Neural progenitor cell (in vitro differentiated cells): ENCODE data around the gene MYMX. TPM values are rescaled to one million over a fixed set of nuclear protein-coding genes. Genes with fewer than 3 reads are reported as not detected.

Source experiments
- DNase-seq: peaks from one replicate; pipeline ENCODE4 v3.0.0-alpha.2; 2016; ENCODE audit warnings: low spot score
- H2AFZ ChIP-seq: fragments of 200-600 bp; sonication (generic); replicated peaks from 2 replicates; pipeline ENCODE4 v1.6.1; 2016; ENCODE audit warnings: antibody characterized with exemption
- H3F3A ChIP-seq: fragments of 200-600 bp; sonication (generic); 2 replicates; pipeline ENCODE4 v1.6.1; 2016; ENCODE audit warnings: antibody characterized with exemption, low read depth
- H3K27ac ChIP-seq: fragments of 200-600 bp; sonication (generic); 2 replicates; pipeline ENCODE4 v1.5.1; 2016; ENCODE audit warnings: mild to moderate bottlenecking
- H3K27me3 ChIP-seq: fragments of 200-600 bp; sonication (generic); 2 replicates; pipeline ENCODE4 v1.6.1; 2016; ENCODE audit warnings: mild to moderate bottlenecking, moderate library complexity
- H3K36me3 ChIP-seq: fragments of 200-600 bp; sonication (generic); 2 replicates; pipeline ENCODE4 v1.5.1; 2016
- H3K4me1 ChIP-seq: fragments of 200-600 bp; sonication (generic); 2 replicates; pipeline ENCODE4 v1.6.1; 2016; ENCODE audit warnings: mixed run types
- H3K4me2 ChIP-seq: fragments of 200-600 bp; sonication (generic); 2 replicates; pipeline ENCODE4 v1.6.1; 2016
- H3K4me3 ChIP-seq: fragments of 200-600 bp; sonication (generic); 2 replicates; pipeline ENCODE4 v1.5.1; 2016
- H3K79me2 ChIP-seq: fragments of 200-600 bp; sonication (generic); 2 replicates; pipeline ENCODE4 v1.6.1; 2016; ENCODE audit warnings: low read depth
- H3K9ac ChIP-seq: fragments of 200-600 bp; sonication (generic); 2 replicates; pipeline ENCODE4 v1.6.1; 2016
- H3K9me3 ChIP-seq: fragments of 200-600 bp; sonication (generic); 2 replicates; pipeline ENCODE4 v1.5.1; 2016; ENCODE audit warnings: low read depth
- H4K20me1 ChIP-seq: fragments of 200-600 bp; sonication (generic); 2 replicates; pipeline ENCODE4 v1.6.1; 2016; ENCODE audit warnings: low read depth
- H3K27ac Mint-ChIP-seq: 3 replicates; pipeline ENCODE4 v1.8.0; 2021; ENCODE audit warnings: mixed read lengths
- H3K27me3 Mint-ChIP-seq: 2 replicates; pipeline ENCODE4 v1.8.0; 2022; ENCODE audit warnings: low read depth, mild to moderate bottlenecking, inconsistent platforms, moderate library complexity, mixed read lengths; ENCODE audit not compliant: insufficient read depth
- H3K36me3 Mint-ChIP-seq: 3 replicates; pipeline ENCODE4 v1.8.0; 2021; ENCODE audit warnings: mixed read lengths
- H3K4me1 Mint-ChIP-seq: 3 replicates; pipeline ENCODE4 v1.8.0; 2021; ENCODE audit warnings: mixed read lengths
- H3K4me3 Mint-ChIP-seq: 3 replicates; pipeline ENCODE4 v1.8.0; 2021; ENCODE audit warnings: mild to moderate bottlenecking, moderate library complexity, mixed read lengths
- H3K9me3 Mint-ChIP-seq: 3 replicates; pipeline ENCODE4 v1.8.0; 2020; ENCODE audit warnings: mixed read lengths
- EZH2 ChIP-seq: fragments of 200-600 bp; sonication (generic); IDR thresholded peaks from 2 replicates; pipeline ENCODE4 v1.6.1; 2017; ENCODE audit warnings: antibody characterized with exemption, mild to moderate bottlenecking, moderate library complexity
- EZH2phosphoT487 ChIP-seq: fragments of 200-600 bp; sonication (generic); IDR thresholded peaks from 2 replicates; pipeline ENCODE4 v1.6.1; 2017; ENCODE audit warnings: antibody characterized with exemption
- total RNA-seq: library from RNA; depleted of rRNA; stranded (reverse); fragments of >200 nt; gene quantifications from 2 replicates; pipeline ENCODE4 v1.2.3, GENCODE V29; 2015; ENCODE audit warnings: low replicate concordance
- TF ChIP-seq, protein P1 (sequence below): fragments of 200-600 bp; sonication (generic); IDR thresholded peaks from 2 replicates; pipeline ENCODE4 v1.5.1; 2017; ENCODE audit warnings: antibody characterized with exemption, mild to moderate bottlenecking

MYMX gene
- total RNA-seq, 1 donor from 2014 or later, result 0.54 TPM

DNA sequence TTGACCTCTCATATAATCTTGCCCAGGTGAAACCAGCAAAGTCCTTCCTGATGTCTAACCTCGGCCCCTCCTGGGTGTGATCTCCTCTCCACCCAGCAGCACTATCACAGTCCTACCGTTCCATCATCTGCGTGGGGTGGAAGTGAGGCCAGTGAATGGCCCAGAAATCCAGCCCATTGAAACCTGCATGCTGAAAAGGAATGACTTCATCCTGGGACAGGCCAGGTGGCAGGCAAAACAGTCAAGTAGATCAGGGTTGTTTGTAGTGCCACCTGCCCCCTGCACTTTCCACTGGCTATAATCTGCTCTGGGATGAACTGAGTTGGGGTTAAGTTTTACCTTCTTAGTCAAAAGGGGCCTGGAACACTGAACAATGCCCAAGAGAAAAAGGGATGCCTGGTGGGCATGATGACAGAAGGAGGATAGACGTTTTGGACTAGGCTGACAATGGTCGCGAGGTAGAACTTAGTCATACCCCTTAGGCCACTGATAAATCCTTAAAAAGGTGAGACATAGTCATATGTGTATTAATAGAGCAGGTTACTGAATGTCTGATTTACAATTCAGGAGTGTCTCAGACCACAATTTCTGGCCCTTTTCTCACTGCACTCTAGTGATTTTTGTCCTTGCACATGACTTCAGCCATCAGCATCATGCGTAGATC lies 22.1 kb downstream of the MYMX start:
- Histone ChIP-seq H2AFZ (no peak overlapping the region), H3K4me1 (peaks cover 8% of the 10 kb centered on the region), H3K27ac (no peak overlapping the region), H3K36me3 (no peaks in the 10 kb centered on the region), H3K4me2 (no peak overlapping the region), H4K20me1 (no peaks in the 10 kb centered on the region), H3F3A (peaks cover 34% of the 10 kb centered on the region), H3K9ac (no peak overlapping the region), H3K27me3 (no peaks in the 10 kb centered on the region), H3K4me3 (no peak overlapping the region), H3K9me3 (no peaks in the 10 kb centered on the region), H3K79me2 (no peaks in the 10 kb centered on the region)
- H3K4me3 Mint-ChIP-seq, result peak overlapping the region; percentile 80
- H3K9me3 Mint-ChIP-seq, result no peaks in the 10 kb centered on the region
- TF ChIP-seq EZH2phosphoT487, result no peak
- TF ChIP-seq, protein P1, sequence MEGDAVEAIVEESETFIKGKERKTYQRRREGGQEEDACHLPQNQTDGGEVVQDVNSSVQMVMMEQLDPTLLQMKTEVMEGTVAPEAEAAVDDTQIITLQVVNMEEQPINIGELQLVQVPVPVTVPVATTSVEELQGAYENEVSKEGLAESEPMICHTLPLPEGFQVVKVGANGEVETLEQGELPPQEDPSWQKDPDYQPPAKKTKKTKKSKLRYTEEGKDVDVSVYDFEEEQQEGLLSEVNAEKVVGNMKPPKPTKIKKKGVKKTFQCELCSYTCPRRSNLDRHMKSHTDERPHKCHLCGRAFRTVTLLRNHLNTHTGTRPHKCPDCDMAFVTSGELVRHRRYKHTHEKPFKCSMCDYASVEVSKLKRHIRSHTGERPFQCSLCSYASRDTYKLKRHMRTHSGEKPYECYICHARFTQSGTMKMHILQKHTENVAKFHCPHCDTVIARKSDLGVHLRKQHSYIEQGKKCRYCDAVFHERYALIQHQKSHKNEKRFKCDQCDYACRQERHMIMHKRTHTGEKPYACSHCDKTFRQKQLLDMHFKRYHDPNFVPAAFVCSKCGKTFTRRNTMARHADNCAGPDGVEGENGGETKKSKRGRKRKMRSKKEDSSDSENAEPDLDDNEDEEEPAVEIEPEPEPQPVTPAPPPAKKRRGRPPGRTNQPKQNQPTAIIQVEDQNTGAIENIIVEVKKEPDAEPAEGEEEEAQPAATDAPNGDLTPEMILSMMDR, result no peak
- TF ChIP-seq EZH2, result no peak
- no peak for DNase-seq
- peaks cover 29% of the 10 kb centered on the region for H3K4me1 Mint-ChIP-seq
- peaks cover 3% of the 10 kb centered on the region for H3K27me3 Mint-ChIP-seq
- H3K27ac Mint-ChIP-seq, result no peak overlapping the region
- no peaks in the 10 kb centered on the region for H3K36me3 Mint-ChIP-seq

DNA sequence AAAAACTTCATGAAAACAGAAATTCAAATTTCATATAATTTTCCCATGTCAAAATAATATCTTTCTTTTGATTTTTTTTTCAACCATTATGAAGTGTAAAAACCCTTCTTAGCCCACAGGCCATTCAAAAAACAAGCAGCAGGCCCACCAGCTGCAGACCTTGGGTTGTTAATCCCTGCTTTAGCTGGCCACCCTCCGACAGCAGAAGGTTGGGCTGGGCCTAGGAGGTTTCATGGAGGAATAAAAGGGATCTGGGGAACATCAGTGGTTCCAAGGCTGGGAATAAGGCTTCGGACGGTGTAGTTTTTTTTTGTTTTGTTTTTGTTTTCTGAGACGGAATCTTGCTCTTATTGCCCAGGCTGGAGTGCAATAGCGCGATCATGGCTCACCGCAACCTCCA lies 26.6 kb downstream of the MYMX start:
- Mint-ChIP-seq H3K4me1 (peaks cover 24% of the 10 kb centered on the region), H3K36me3 (peaks cover 3% of the 10 kb centered on the region)

DNA sequence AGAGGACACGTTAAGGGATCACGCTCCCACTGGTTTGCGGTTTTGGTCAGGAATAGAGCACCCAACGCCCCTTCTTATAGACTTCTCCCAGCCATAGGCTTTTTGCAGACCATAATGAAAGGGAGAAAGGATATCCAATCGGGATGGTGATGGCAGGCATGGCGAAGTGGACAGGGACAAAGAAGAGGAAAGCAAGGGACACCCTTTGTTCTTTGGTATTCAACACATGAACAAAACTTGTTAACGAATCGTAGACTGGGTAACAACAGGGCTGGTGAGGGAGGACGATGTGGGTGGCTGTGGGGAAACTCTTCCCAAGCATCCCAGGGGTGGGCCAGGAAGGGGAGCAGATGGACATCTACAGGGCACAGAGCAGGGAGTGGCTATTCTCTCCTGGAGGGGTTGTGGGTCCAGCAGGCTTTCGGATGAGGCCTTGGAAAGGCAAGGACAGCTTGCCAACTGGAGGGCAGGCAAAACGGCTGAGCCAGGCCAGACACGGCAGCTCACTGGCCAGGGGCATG lies 28.7 kb downstream of the MYMX start:
- H3K4me2 ChIP-seq, result peak overlapping the region; percentile 81
- peaks cover 12% of the 10 kb centered on the region for H3K36me3 ChIP-seq
- H3K4me3 ChIP-seq, result peak overlapping the region; percentile 95
- H3K27me3 Mint-ChIP-seq, result peaks cover 21% of the 10 kb centered on the region
- H4K20me1 ChIP-seq, result peaks cover 35% of the 10 kb centered on the region
- peak overlapping the region; percentile 48 for H2AFZ ChIP-seq
- peaks cover 39% of the 10 kb centered on the region for H3K79me2 ChIP-seq
- H3K9me3 ChIP-seq, result no peaks in the 10 kb centered on the region
- peak; percentile 56 for DNase-seq
- H3K9me3 Mint-ChIP-seq, result no peaks in the 10 kb centered on the region
- H3K36me3 Mint-ChIP-seq, result peaks cover 22% of the 10 kb centered on the region
- peak overlapping the region; percentile 29 for H3K27ac ChIP-seq
- H3K27ac Mint-ChIP-seq, result peak overlapping the region; percentile 84
- TF ChIP-seq EZH2phosphoT487 (no peak), EZH2 (no peak)
- TF ChIP-seq, protein P1, result no peak
- peaks cover 34% of the 10 kb centered on the region for H3K4me1 Mint-ChIP-seq
- H3K27me3 ChIP-seq, result no peaks in the 10 kb centered on the region
- H3K9ac ChIP-seq, result no peak overlapping the region
- peaks cover 31% of the 10 kb centered on the region for H3K4me1 ChIP-seq
- H3F3A ChIP-seq, result peaks cover 54% of the 10 kb centered on the region
- peak overlapping the region; percentile 99 for H3K4me3 Mint-ChIP-seq

More for the DNA sequence above, 26.6 kb downstream of the MYMX start:
- Histone ChIP-seq H3K4me2 (no peak overlapping the region), H3K4me3 (no peak overlapping the region), H3K27ac (no peak overlapping the region), H3K79me2 (peaks cover 18% of the 10 kb centered on the region), H3K9ac (no peak overlapping the region), H3F3A (peaks cover 36% of the 10 kb centered on the region), H2AFZ (no peak overlapping the region), H4K20me1 (peaks cover 14% of the 10 kb centered on the region), H3K9me3 (no peaks in the 10 kb centered on the region), H3K36me3 (no peaks in the 10 kb centered on the region), H3K27me3 (no peaks in the 10 kb centered on the region), H3K4me1 (peaks cover 16% of the 10 kb centered on the region)
- Mint-ChIP-seq H3K27me3 (peaks cover 13% of the 10 kb centered on the region), H3K27ac (no peak overlapping the region), H3K9me3 (no peaks in the 10 kb centered on the region), H3K4me3 (peak overlapping the region; percentile 38)
- peak; percentile 66 for DNase-seq
- TF ChIP-seq, protein P1, result no peak
- TF ChIP-seq EZH2 (no peak), EZH2phosphoT487 (no peak)
